Muscle layer of duodenum (tissue), 2 donors: ENCODE results near the gene ZNF536.

Source experiments
- H3K27ac ChIP-seq: one replicate; pipeline ENCODE4 v1.7.0; 2013; ENCODE audit warnings: mild to moderate bottlenecking, low read length
- H3K27me3 ChIP-seq: one replicate; pipeline ENCODE4 v1.7.0; 2013; ENCODE audit warnings: low read depth, mild to moderate bottlenecking, control low read depth, low read length
- H3K36me3 ChIP-seq, 2 donors: one replicate each; pipeline ENCODE4 v1.7.0; 2013; ENCODE audit warnings: low read length in 2 of 2, control low read depth in 1 of 2, mild to moderate bottlenecking in 1 of 2; ENCODE audit not compliant: insufficient read depth in 2 of 2, control insufficient read depth in 1 of 2
- H3K4me1 ChIP-seq, 2 donors: one replicate each; pipeline ENCODE4 v1.7.0; 2013; ENCODE audit warnings: low read length in 2 of 2, mild to moderate bottlenecking in 2 of 2, control low read depth in 1 of 2, moderate library complexity in 1 of 2; ENCODE audit not compliant: insufficient read depth in 2 of 2, control insufficient read depth in 1 of 2
- H3K4me3 ChIP-seq, 2 donors: one replicate each; pipeline ENCODE4 v1.7.0; 2013; ENCODE audit warnings: low read length in 2 of 2, low read depth in 1 of 2, mild to moderate bottlenecking in 1 of 2
- H3K9me3 ChIP-seq, 2 donors: one replicate each; pipeline ENCODE4 v1.7.0; 2013; ENCODE audit warnings: low read length in 2 of 2, control low read depth in 1 of 2, mild to moderate bottlenecking in 1 of 2; ENCODE audit not compliant: control insufficient read depth in 1 of 2
- donor health status: healthy.

Gene ZNF536

DNA sequence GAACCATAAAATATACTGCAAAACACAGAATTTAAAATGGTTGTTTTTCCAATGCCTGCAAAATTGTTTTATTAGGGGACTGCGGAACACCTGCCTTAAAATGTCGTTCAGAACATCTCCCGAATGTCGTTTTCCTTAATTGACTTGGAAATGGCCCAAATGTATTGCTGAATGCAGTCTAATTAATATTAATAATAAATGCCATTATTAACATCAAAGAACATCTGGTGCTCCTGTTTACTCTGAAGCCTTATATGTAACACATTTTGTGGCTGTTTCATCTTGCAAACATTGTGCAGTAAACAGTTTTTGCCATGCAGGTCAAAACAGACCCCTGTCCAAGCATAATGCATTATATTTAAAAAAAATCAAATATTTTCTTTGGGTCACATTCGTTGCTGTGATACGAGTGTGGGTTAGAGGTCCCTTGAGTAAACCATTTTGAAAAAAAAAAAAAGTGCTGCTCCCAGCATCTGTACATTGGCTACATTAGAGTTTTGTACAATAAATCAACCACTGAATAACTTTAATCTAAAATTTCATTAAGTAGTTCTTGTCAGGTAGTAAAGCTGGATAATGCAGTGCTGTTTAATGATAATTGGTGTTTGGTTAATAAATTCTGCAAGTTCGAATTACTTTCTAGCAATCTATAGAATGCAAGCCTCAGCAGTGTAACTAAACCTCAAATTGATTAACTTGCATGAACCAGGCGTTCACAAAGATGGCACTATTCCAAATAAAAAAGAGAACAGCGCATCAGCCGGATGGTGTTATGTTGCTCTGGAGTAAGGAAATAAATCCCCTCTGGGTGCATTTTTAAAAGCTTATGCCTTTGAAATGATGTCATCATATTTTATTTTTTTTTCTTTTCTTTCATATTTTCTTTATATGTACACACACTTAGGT lies 140.2 kb downstream of the ZNF536 start:
- H3K27ac ChIP-seq, result no peak overlapping the region
- no peaks in the 10 kb centered on the region for H3K9me3 ChIP-seq
- H3K27me3 ChIP-seq, result no peaks in the 10 kb centered on the region
- H3K36me3 ChIP-seq, result no peaks in the 10 kb centered on the region
- H3K4me1 ChIP-seq, result no peaks in the 10 kb centered on the region
- H3K4me3 ChIP-seq, result no peak overlapping the region

DNA sequence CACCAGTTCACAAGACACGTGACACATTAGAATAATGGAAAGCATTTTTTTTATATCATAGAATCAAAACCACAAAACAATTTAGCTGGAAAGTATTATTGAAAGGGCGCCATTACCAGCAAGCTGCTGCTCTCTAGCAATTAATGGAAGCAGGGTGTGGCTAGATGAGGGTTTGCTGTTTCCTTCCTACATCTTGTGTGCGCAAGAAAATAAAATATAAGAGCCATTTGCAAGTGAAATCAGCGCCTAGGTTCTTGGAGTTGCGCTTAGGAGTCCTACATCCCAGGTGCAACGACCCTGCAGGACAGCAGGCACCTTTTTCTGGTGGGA lies 140.9 kb downstream of the ZNF536 start:
- no peak overlapping the region for H3K27ac ChIP-seq
- H3K4me1 ChIP-seq, result no peaks in the 10 kb centered on the region
- H3K4me3 ChIP-seq, result no peak overlapping the region
- H3K36me3 ChIP-seq, result no peaks in the 10 kb centered on the region
- H3K9me3 ChIP-seq, result no peaks in the 10 kb centered on the region
- no peaks in the 10 kb centered on the region for H3K27me3 ChIP-seq

- H3K4me3 ChIP-seq, result no peak overlapping the region
- H3K9me3 ChIP-seq, result no peaks in the 10 kb centered on the region
- no peaks in the 10 kb centered on the region for H3K4me1 ChIP-seq
- no peaks in the 10 kb centered on the region for H3K36me3 ChIP-seq
- H3K27ac ChIP-seq, result no peak overlapping the region
- H3K27me3 ChIP-seq, result no peaks in the 10 kb centered on the region
Measured at GRCh38 chr19:30516111-30516510, 143.9 kb downstream of the ZNF536 start.

DNA sequence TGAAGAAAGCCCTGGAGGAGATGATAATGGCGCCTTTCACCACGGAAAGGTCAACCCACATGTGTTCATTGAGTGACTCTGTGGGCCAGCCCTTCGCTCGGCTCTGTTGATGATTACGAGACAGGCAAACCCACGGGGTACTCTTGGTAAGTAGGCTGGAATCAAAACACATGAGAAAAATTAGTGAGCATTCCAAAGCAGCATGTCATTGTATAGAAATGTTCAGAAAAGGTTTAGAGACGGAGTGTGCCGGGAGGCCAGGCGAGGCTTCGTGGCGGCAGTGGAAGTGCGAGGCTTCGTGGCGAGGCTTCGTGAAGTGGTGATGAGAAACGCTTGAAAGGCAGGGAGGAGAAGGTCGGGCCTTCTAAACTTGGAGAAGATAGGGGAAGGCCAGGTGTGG lies 144.3 kb downstream of the ZNF536 start:
- Histone ChIP-seq H3K27ac (no peak overlapping the region), H3K36me3 (no peaks in the 10 kb centered on the region), H3K4me1 (no peaks in the 10 kb centered on the region), H3K9me3 (no peaks in the 10 kb centered on the region), H3K27me3 (no peaks in the 10 kb centered on the region), H3K4me3 (no peak overlapping the region)

DNA sequence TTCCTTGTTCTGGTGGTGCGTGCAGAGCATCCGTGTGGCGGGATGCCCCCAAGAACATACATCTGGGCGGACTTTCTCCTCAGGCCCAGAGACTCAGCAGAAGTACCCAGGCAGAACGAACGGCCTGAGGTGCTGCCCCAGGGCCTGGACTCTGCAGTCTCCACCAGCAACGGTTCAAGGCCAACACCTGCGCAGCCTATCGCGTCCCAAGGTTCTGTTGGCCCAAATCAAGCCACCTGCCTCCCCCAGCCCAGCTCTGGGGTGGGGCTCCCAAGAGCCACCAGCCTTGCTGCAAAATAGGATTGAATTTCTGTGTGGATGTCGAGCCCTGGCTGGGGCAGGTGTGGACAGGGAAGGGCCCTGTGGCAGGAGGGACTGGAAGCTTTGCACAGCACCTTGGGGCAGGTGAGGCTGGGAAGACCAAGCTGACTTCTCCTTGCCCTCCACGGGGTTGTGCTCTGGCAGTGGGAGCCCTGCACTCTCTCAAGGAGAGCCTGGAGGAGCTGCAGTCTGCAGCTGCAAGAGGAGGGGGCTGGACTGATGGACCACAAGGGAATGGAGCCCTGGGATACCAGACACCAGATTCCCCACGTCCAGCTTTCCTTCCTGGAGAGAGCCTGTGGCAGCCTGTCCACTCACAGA lies 146.9 kb downstream of the ZNF536 start:
- Histone ChIP-seq H3K4me1 (no peaks in the 10 kb centered on the region), H3K27me3 (no peaks in the 10 kb centered on the region), H3K4me3 (no peak overlapping the region), H3K36me3 (no peaks in the 10 kb centered on the region), H3K27ac (no peak overlapping the region), H3K9me3 (no peaks in the 10 kb centered on the region)

GRCh38 chr19:30519607-30520205 lies 147.5 kb downstream of the ZNF536 start:
- Histone ChIP-seq H3K4me1 (no peaks in the 10 kb centered on the region), H3K36me3 (no peaks in the 10 kb centered on the region), H3K27me3 (no peaks in the 10 kb centered on the region), H3K9me3 (no peaks in the 10 kb centered on the region), H3K27ac (no peak overlapping the region), H3K4me3 (no peak overlapping the region)

GRCh38 chr19:30520735-30521479 lies 148.7 kb downstream of the ZNF536 start:
- Histone ChIP-seq H3K9me3 (no peaks in the 10 kb centered on the region), H3K27me3 (no peaks in the 10 kb centered on the region), H3K27ac (no peak overlapping the region), H3K4me3 (no peak overlapping the region), H3K4me1 (no peaks in the 10 kb centered on the region), H3K36me3 (no peaks in the 10 kb centered on the region)

DNA sequence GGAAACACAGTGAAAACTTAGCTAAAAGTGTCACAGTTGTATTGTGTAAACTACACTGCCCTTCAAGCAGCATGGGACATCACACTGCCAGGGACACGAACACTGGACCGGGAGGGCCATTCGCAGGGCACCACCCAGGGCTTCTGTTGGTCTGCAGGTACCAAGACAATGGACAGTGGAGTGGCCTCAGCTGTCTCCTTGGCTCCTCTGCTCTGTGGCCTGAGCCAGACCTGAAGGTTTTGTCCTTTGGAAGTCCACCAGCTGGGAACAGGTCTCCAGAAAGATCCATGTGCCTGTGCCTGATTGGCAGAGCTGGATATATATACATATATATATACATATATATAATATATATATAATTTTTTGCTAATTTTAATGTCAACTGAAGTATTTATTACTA lies 149.8 kb downstream of the ZNF536 start:
- no peaks in the 10 kb centered on the region for H3K9me3 ChIP-seq
- H3K4me3 ChIP-seq, result no peak overlapping the region
- no peak overlapping the region for H3K27ac ChIP-seq
- no peaks in the 10 kb centered on the region for H3K36me3 ChIP-seq
- no peaks in the 10 kb centered on the region for H3K4me1 ChIP-seq
- H3K27me3 ChIP-seq, result no peaks in the 10 kb centered on the region

- Histone ChIP-seq H3K4me1 (no peaks in the 10 kb centered on the region), H3K36me3 (no peaks in the 10 kb centered on the region), H3K27ac (no peak overlapping the region), H3K9me3 (no peaks in the 10 kb centered on the region), H3K27me3 (no peaks in the 10 kb centered on the region), H3K4me3 (no peak overlapping the region)
Measured at GRCh38 chr19:30522341-30522740, 150.2 kb downstream of the ZNF536 start.

DNA sequence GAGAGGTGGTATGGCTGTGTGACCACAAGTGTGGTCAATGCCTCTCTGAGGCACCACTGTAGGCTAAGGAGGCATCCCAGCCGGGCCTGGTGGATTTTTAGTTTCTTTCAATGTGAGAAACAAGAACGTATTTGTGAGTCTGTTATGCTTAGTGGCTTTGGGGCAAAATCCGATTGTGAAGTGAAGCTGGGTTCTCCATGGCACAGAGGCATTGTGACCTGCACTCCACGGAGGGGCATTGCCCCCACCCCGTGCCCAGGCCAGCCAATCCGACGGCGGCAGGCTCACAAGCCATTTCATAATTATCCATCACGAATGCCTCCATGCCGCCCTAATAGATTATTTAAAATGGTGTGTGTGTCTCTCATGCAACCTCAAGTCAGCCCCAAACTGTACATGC lies 151.6 kb downstream of the ZNF536 start:
- no peaks in the 10 kb centered on the region for H3K36me3 ChIP-seq
- no peaks in the 10 kb centered on the region for H3K9me3 ChIP-seq
- H3K4me1 ChIP-seq, result no peaks in the 10 kb centered on the region
- no peaks in the 10 kb centered on the region for H3K27me3 ChIP-seq
- H3K4me3 ChIP-seq, result no peak overlapping the region
- H3K27ac ChIP-seq, result no peak overlapping the region

DNA sequence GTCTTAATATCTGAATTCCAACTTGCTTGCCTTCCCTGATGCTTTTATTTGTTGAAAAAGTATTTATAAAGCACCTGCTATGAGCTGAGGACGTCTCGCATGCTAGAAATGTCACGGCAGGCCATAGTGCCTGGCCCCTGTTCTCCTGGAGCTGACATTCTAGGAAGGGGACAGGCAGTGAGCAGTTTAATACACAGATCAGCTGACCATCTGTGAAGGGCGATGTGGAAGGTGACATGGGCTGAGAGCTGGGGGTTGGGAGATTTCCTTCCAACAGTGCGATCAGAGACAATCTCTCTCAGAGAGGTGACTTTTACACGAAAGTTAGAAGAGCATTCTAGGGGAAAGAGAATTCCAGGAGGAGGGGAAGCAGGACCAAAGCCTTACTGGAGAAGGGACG lies 153.2 kb downstream of the ZNF536 start:
- no peaks in the 10 kb centered on the region for H3K9me3 ChIP-seq
- H3K4me3 ChIP-seq, result no peak overlapping the region
- no peaks in the 10 kb centered on the region for H3K27me3 ChIP-seq
- H3K36me3 ChIP-seq, result no peaks in the 10 kb centered on the region
- H3K4me1 ChIP-seq, result no peaks in the 10 kb centered on the region
- no peak overlapping the region for H3K27ac ChIP-seq
